Spleen (tissue), 11 donors: ENCODE measurements around the gene PPP1R3E. TPM values are rescaled to one million over a fixed set of nuclear protein-coding genes. Genes with fewer than 3 reads are reported as not detected.

Source experiments
- DNase-seq: peaks from one replicate; pipeline ENCODE4 v3.0.0-alpha.2; 2020
- H3K27ac ChIP-seq, 8 donors: fragments of 200-600 bp; sonication (generic) in 7 of 8; 1 replicate in 4 of 8; 2 replicates in 4 of 8; pipeline versions ENCODE4 v1.5.0 to v1.8.0; 2016 to 2021; ENCODE audit warnings: inconsistent platforms in 4 of 8, mild to moderate bottlenecking in 4 of 8, moderate library complexity in 1 of 8
- H3K27me3 ChIP-seq, 7 donors: fragments of 200-600 bp; sonication (generic) in 6 of 7; replicated peaks in 1 of 7; 1 replicate in 4 of 7; 2 replicates in 3 of 7; pipeline versions ENCODE4 v1.5.0 to v1.8.0; 2016 to 2021; ENCODE audit warnings: inconsistent platforms in 3 of 7, mild to moderate bottlenecking in 1 of 7
- H3K36me3 ChIP-seq, 6 donors: fragments of 200-600 bp; sonication (generic) in 5 of 6; 1 replicate in 4 of 6; 2 replicates in 2 of 6; pipeline versions ENCODE4 v1.5.0 to v1.8.0; 2016 to 2021; ENCODE audit warnings: inconsistent platforms in 2 of 6
- H3K4me1 ChIP-seq, 6 donors: fragments of 200-600 bp; sonication (generic) in 5 of 6; 1 replicate in 3 of 6; 2 replicates in 3 of 6; pipeline versions ENCODE4 v1.5.0 to v1.8.0; 2016 to 2021; ENCODE audit warnings: inconsistent platforms in 3 of 6
- H3K4me3 ChIP-seq, 8 donors: fragments of 200-600 bp; sonication (generic) in 7 of 8; 1 replicate in 4 of 8; 2 replicates in 4 of 8; pipeline versions ENCODE4 v1.5.0 to v1.8.0; 2016 to 2021; ENCODE audit warnings: inconsistent platforms in 4 of 8, mild to moderate bottlenecking in 4 of 8, moderate library complexity in 2 of 8
- H3K9me3 ChIP-seq, 8 donors: fragments of 200-600 bp; sonication (generic) in 7 of 8; 1 replicate in 4 of 8; 2 replicates in 4 of 8; pipeline versions ENCODE4 v1.5.0 to v1.8.0; 2016 to 2021; ENCODE audit warnings: inconsistent platforms in 4 of 8
- CTCF ChIP-seq, 11 experiments: fragments of 200-600 bp in 7 of 11; fragments of 450-650 bp in 4 of 11; sonication (generic) in 4 of 11; IDR thresholded peaks in 8 of 11; conservative IDR thresholded peaks in 3 of 11; 1 replicate in 7 of 11; 2 replicates in 4 of 11; pipeline versions ENCODE4 v1.4.0 to v1.8.0; 2016 to 2021; ENCODE audit warnings: antibody characterized with exemption in 11 of 11, inconsistent platforms in 4 of 11, mild to moderate bottlenecking in 1 of 11
- POLR2A ChIP-seq, 3 donors: fragments of 450-650 bp; IDR thresholded peaks; one replicate each; pipeline ENCODE4 v1.5.1; 2017; ENCODE audit warnings: antibody characterized with exemption in 3 of 3, mild to moderate bottlenecking in 1 of 3
- POLR2AphosphoS5 ChIP-seq, 3 donors: sonication (generic); formaldehyde crosslinking; IDR thresholded peaks; one replicate each; pipeline ENCODE4 v1.5.1; 2017; ENCODE audit warnings: antibody characterized with exemption in 3 of 3
- WGBS, 5 donors: extraction: QIAGEN DNeasy Blood & Tissue Kit in 3 of 5; methylation state at CpG; one replicate each; pipeline versions ENCODE4 v1.1.5 to v1.1.7; 2013 to 2018; 5-methylcytosine and 5-hydroxymethylcytosine counted together
- intact Hi-C: fragments of 100-400 bp; cut with DNase I; formaldehyde crosslinking; loops from one replicate; pipeline ENCODE4 v1.15.0; 2023; ENCODE audit warnings: low total_unique reads
- polyA plus RNA-seq, 3 donors: library from polyadenylated mRNA; stranded (reverse); fragments of 200-250 nt; gene quantifications; one replicate each; pipeline ENCODE4 v1.2.1, GENCODE V29; 2013
- total RNA-seq, 7 donors: library from RNA; depleted of rRNA in 3 of 7; stranded (reverse); fragments of >200 nt in 3 of 7; fragmentation: NEBNext Ultra II Directional in 4 of 7; extraction: Animal tissue kit (Norgen Biotek cat#: 25700) in 4 of 7; gene quantifications; one replicate each; pipeline versions ENCODE4 v1.1.0 to v1.2.1, GENCODE V29; 2016 to 2021
- donor health status: healthy with polysubstance abuse.
- donor health status: DM: no; HTN: no; CAD: no; lungs with moderate emphysema.
- donor health status: DM: no; HTN: no; CAD: no.
- donor health status: Bipolar disorder and iron deficiency.
- donor health status: healthy.
- donor health status: DM: no; HTN: no; CAD: no.
- donor health status: DM: yes; HTN: yes; CAD: no.

PPP1R3E gene
- total and polyA plus RNA-seq, 10 donors, result 18.6 to 36.7 (median 24.6) TPM

DNA sequence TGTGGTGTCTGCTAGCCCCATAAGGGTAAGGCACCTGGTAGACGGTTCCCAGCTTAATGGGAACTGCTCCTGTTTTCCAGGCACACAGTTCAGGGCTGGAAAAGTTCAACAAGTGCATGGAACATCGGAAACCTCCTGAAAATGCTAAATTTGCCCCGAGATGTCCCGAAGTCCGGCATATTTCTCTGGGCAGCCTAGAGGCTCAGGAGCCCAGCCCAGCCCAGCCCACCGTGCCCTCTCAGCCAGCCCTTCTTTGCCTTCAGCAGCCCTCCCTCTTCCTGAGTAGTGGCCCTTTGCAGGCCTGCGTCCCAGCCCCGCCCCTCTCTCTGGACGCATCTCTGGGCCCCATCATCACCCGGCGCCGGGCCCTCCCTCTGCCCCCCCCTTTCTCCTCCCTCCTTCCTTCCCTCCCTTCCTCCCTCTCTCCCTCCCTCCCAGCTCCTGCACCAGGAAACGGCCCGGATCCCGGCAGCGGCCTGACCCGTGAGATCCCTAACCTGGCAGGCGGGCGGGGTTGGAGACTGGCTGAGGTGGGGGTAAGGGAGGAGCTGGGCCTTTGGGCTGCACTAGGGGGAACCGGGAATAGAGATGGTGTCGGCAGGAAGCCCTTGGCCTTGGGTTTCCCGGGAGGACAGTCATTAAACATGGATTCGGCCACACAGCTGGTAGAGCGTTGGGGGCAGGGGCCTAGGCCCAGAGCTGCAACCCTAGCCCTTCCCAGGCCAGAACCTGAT, 3.9 kb upstream of the PPP1R3E start, which contains the start of gene BCL2L2:
TSS of gene BCL2L2 (plus strand) at position 422 of the 734 bp plus-strand sequence. CDS start 935 bp downstream, outside the sequence.
- peaks cover 0 to 40% (median 1%) of the 10 kb centered on the region in 6 donors for H3K36me3 ChIP-seq
- no peaks in the 10 kb centered on the region for H3K9me3 ChIP-seq
- no peaks in the 10 kb centered on the region for H3K27me3 ChIP-seq
- peak within 1 kb of the TSS; percentile 39 to 88 (median 84) for H3K27ac ChIP-seq
- WGBS, 5 donors, result 3 to 11% (median 4%) methylated on average over 24 of the region's 24 CpGs
- H3K4me1 ChIP-seq, result peaks cover 11 to 72% (median 44%) of the 10 kb centered on the region in 6 donors
- intact Hi-C loops, result no loop called here
- peak; percentile 90 for DNase-seq
- peak within 1 kb of the TSS; percentile 47 to 77 (median 59) for H3K4me3 ChIP-seq
- TF ChIP-seq POLR2AphosphoS5 (IDR thresholded peaks at IDR 0.05) (peak; percentile 68 to 85 (median 83)), POLR2A (IDR thresholded peaks at IDR 0.05) (no peak), CTCF (IDR thresholded peaks at IDR 0.05 in 8 of 11, conservative IDR thresholded peaks at IDR 0.05 in 3 of 11) (no peak)

GRCh38 chr14:23301969-23302289, 730 bp downstream of the PPP1R3E start:
- Histone ChIP-seq H3K4me1 (peaks cover 15 to 66% (median 45%) of the 10 kb centered on the region in 6 donors), H3K4me3 (peak overlapping the region; percentile 72 to 92 (median 84)), H3K9me3 (no peaks in the 10 kb centered on the region), H3K36me3 (peaks cover 0 to 24% (median 11%) of the 10 kb centered on the region in 6 donors), H3K27me3 (no peaks in the 10 kb centered on the region), H3K27ac (peak overlapping the region; percentile 93 to 98 (median 96))
- peak in 2 of 3 donors; percentile 38 to 70 for TF ChIP-seq POLR2A (IDR thresholded peaks at IDR 0.05)
- no peak for TF ChIP-seq CTCF (IDR thresholded peaks at IDR 0.05 in 8 of 11, conservative IDR thresholded peaks at IDR 0.05 in 3 of 11)
- TF ChIP-seq POLR2AphosphoS5 (IDR thresholded peaks at IDR 0.05), result peak in 1 of 3 donors; percentile 64
- intact Hi-C loops, result no loop called here
- no peak for DNase-seq
- 0 to 1% (median 0%) methylated on average over 2 to 25 of the region's 25 CpGs for WGBS, 5 donors

DNA sequence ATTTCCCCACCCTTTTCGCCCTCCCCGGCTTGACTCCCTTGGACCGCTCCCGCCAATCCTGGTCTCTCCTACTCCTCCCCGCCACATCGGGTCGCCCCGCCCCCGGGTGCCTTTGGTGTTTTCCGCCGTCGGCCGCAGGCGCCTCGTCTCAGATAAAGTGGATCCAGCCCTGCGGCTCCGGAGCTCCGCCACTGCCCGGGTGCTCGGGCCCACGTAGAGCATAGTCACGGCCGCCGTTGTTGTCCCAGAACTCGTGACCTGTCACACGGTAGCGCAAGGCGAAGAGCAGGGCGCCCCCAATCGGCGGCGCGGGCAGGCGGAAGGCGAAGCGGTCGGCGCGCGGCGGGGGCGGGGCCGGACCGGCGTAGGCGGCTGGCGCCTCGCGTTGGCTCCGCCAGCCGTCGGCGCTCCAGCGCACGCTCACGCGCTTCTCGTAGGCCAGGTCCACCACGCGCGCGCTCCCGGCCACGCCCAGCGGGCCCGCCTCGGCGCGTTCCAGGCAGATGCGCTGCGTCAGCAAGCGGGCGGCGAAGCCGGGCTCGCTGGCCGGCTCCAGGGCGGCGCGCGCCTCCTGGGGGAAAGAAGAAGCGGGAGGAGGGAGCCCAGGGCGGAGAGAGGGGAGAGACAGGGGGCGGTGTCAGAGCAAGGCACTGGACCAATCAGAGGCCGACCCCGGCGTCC, 1.2 kb downstream of the PPP1R3E start:
- no peaks in the 10 kb centered on the region for H3K27me3 ChIP-seq
- no peaks in the 10 kb centered on the region for H3K9me3 ChIP-seq
- peak; percentile 100 for DNase-seq
- peak overlapping the region; percentile 93 to 98 (median 96) for H3K27ac ChIP-seq
- 0 to 1% (median 1%) methylated on average over 30 to 87 of the region's 87 CpGs for WGBS, 5 donors
- peaks cover 0 to 29% (median 12%) of the 10 kb centered on the region in 6 donors for H3K36me3 ChIP-seq
- TF ChIP-seq POLR2AphosphoS5 (IDR thresholded peaks at IDR 0.05), result peak; percentile 90 to 94 (median 92)
- peak; percentile 15 to 93 (median 80) for TF ChIP-seq CTCF (IDR thresholded peaks at IDR 0.05 in 8 of 11, conservative IDR thresholded peaks at IDR 0.05 in 3 of 11)
- peak in 2 of 3 donors; percentile 23 to 35 for TF ChIP-seq POLR2A (IDR thresholded peaks at IDR 0.05)
- peak overlapping the region; percentile 72 to 92 (median 84) for H3K4me3 ChIP-seq
- H3K4me1 ChIP-seq, result peaks cover 15 to 61% (median 42%) of the 10 kb centered on the region in 6 donors
- intact Hi-C loops, result no loop called here
